ENCODE measurements around the gene TAF1C. TPM values are rescaled to one million over a fixed set of nuclear protein-coding genes. Genes with fewer than 3 reads are reported as not detected.

Gene TAF1C
- total and polyA plus RNA-seq, 10 of the 15 experiments (the other 5 are each of a cell fraction or from before 2014, with no cell fraction given): 0.98 to 40.1 (median 15.4) TPM

- no TSS peak for BruUV-seq (replicated peaks)
- Histone ChIP-seq H3K9ac (ENCODE audit: control insufficient read depth, insufficient read depth, low read length) (no peak overlapping the region), H3K4me2 (ENCODE audit: control insufficient read depth, insufficient read depth) (no peak overlapping the region), H3K9me3 (replicated peaks; ENCODE audit: control insufficient read depth, insufficient read depth, low read length) (no peaks in the 10 kb centered on the region), H3K36me3 (ENCODE audit: control insufficient read depth in 2 of 2, insufficient read depth in 2 of 2, low read length in 1 of 2) (peaks cover 0 to 23% of the 10 kb centered on the region in 2 experiments; a peak in 3 of 4 replicates), H3K4me3 (no peak overlapping the region), H3K79me2 (ENCODE audit: control insufficient read depth, insufficient read depth, low read length) (peaks cover 17% of the 10 kb centered on the region), H2AFZ (ENCODE audit: control insufficient read depth, low read depth, low read length) (no peak overlapping the region), H3K4me1 (ENCODE audit: control insufficient read depth, insufficient read depth, low read length) (no peaks in the 10 kb centered on the region), H4K20me1 (ENCODE audit: control insufficient read depth, insufficient read depth) (no peaks in the 10 kb centered on the region), H3K27ac (ENCODE audit: control insufficient read depth, insufficient read depth) (no peak overlapping the region), H3K27me3 (replicated peaks in 1 of 2; ENCODE audit: control insufficient read depth in 2 of 2, insufficient read depth in 2 of 2, low read length in 1 of 2) (no peaks in the 10 kb centered on the region)
- POLR2A ChIA-PET: no interaction called here
- RAD21 ChIA-PET (ENCODE audit: unreplicated experiment): no interaction called here
- no peak for FAIRE-seq
- CTCF ChIA-PET: interaction anchor here (0.8 kb wide), 1 partner anchor 119 kb away, joined by 3 read pairs; no protein-coding TSS in a partner anchor
- 92% methylated on average over 5 of the region's 5 CpGs for WGBS (ENCODE audit: insufficient coverage, insufficient replicate concordance, low lambda C conversion rate, missing lambda C conversion rate)
- no peak for TF ChIP-seq MEF2B (IDR thresholded peaks at IDR 0.05; ENCODE audit: partially characterized antibody, poor library complexity, severe bottlenecking)
- TF ChIP-seq PBX3 (IDR thresholded peaks at IDR 0.05; ENCODE audit: insufficient replicate concordance, low read depth, low read length): no peak
- no peak for TF ChIP-seq STAT3 (IDR thresholded peaks at IDR 0.05; ENCODE audit: low read depth, low read length)
- no peak for TF ChIP-seq JUNB (IDR thresholded peaks at IDR 0.05)
- TF ChIP-seq NKRF (conservative IDR thresholded peaks at IDR 0.05): no peak
- no peak for TF ChIP-seq ZNF384 (IDR thresholded peaks at IDR 0.05; ENCODE audit: borderline replicate concordance, low read depth, low read length)
- no peak for TF ChIP-seq NBN (IDR thresholded peaks at IDR 0.05)
- TF ChIP-seq REST (IDR thresholded peaks at IDR 0.05; ENCODE audit: low read depth, low read length): no peak
- no peak for TF ChIP-seq LARP7 (IDR thresholded peaks at IDR 0.05)
- SMC1A ChIA-PET (ENCODE audit: uncharacterized antibody, unreplicated experiment): no interaction called here
- no peak for ATAC-seq
- in situ Hi-C loops (cut with MboI) (loop anchor here (5.0 kb wide), 1 partner anchor 226 kb away; no protein-coding TSS in a partner anchor), intact Hi-C loops (cut with micrococcal nuclease; ENCODE audit: unreplicated experiment) (no loop called here)
- no peak for DNase-seq (ENCODE audit: low read depth, low spot score)
These were observed 3.3 kb downstream of the TAF1C start for GRCh38 chr16:84183572-84183875.
